HG03432 (cell line): ENCODE measurements around the gene DUSP8.
"Not testable (repeated sequence)": the region's sequence is repeated elsewhere in the genome, so short reads cannot be mapped to it uniquely, and the experiment has no call there.

Experiments
- ATAC-seq: cut with Tn5 transposase; IDR thresholded peaks from one replicate; pipeline ENCODE4 v1.9.1; 2021; ENCODE audit warnings: mild to moderate bottlenecking, moderate library complexity; ENCODE audit not compliant: unreplicated experiment

The DUSP8 gene

GRCh38 chr11:1589996-1590395, 17.9 kb upstream of the DUSP8 start:
- ATAC-seq, result no peak

DNA sequence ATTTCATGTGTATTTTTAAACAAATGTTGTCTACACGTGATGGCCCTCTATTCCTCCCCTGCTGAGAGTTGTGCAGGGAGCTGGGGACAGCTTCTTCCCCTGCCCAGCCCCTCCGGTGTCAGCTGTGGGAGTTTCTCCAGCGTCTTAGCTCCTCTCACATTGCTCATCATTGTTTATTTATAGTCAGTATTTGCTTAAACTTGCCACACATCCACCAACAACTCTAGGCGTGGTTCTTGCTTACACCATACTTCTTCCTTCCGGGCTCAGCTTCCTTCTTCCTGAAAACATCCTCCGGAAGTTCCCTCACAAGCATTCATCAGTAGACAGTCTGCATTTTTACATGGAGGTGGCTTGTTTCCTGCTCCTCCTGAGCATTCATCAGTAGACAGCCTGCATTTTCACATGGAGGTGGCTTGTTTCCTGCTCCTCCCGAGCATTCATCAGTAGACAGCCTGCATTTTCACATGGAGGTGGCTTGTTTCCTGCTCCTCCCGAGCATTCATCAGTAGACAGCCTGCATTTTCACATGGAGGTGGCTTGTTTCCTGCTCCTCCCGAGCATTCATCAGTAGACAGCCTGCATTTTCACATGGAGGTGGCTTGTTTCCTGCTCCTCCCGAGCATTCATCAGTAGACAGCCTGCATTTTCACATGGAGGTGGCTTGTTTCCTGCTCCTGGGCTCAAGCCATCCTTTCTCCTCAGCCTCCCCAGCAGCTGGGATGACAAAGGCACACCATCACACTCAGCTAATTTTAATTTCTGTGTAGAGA, 17.3 kb upstream of the DUSP8 start:
- not testable (repeated sequence) for ATAC-seq

GRCh38 chr11:1586699-1587098, 14.6 kb upstream of the DUSP8 start:
- no peak for ATAC-seq

DNA sequence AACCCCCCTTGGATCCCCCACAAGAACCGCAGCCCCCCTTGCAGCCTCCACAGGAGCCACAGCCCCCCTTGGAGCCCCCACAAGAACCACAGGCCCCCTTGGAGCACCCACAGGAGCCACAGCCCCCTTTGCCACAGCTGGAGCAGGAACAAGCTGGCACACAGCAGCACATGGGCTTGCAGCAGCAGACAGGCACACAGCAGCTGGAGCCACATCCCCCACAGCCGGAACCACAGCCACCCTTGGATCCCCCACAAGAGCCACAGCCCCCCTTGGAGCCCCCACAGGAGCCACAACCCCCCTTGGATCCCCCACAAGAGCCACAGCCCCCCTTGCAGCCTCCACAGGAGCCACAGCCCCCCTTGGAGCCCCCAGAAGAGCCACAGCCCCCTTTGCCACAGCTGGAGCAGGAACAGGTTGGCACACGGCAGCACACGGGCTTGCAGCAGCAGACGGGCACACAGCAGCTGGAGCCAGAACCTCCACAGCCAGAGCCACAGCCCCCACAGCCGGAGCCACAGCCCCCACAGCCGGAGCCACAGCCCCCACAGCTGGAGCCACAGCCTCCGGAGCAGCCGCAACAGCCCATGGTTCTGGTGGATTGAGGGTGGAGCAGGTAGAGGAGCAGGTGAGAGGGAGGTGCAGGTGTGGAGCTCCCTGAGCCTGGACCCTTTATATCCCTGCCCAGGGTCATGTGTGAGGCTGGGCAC, 12.7 kb upstream of the DUSP8 start, which contains the start of gene KRTAP5-1:
KRTAP5-1 (minus strand) TSS at position 623 of the 710 bp plus-strand sequence; CDS start at position 589, 34 bp downstream.
- ATAC-seq, result not testable (repeated sequence)

DNA sequence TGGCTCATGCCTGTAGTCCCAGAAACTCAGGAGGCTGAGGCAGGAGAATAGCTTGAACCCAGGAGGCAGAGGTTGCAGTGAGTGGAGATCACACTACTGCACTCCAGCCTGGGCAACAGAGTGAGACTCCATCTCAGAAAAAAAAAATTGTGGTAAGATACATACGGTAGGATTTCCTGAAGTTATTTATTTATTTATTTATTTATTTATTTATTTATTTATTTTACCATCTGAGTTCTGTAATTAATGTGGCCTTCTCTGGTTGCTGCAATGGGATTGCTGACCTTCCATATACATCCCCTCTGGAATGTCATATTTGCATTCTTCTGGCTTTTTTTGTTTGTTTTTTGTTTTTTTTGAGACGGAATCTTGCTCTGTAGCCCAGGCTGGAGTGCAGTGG, 10.8 kb upstream of the DUSP8 start:
- ATAC-seq, result not testable (repeated sequence)

GRCh38 chr11:1581976-1582375, 9.9 kb upstream of the DUSP8 start:
- no peak for ATAC-seq

DNA sequence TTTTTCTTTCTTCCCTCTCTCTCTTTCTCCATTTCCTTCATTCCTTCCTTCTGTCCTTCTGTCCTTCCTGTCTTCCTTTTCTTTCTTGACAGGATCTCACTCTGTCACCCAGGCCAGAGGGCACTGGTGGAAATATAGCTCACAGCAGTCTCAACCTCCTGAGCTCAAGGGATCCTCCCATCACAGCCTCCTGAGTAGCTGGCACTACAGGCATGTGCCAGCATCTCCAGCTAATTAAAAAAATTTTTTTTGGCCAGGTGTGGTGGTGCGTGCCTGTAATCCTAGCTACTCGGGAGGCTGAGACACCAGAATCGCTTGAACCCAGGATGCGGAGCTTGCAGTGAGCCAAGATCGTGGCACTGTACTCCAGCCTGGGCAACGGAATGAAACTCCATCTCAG, 4.8 kb upstream of the DUSP8 start:
- ATAC-seq, result no peak

GRCh38 chr11:1575756-1576155, 3.7 kb upstream of the DUSP8 start:
- not testable (repeated sequence) for ATAC-seq

DNA sequence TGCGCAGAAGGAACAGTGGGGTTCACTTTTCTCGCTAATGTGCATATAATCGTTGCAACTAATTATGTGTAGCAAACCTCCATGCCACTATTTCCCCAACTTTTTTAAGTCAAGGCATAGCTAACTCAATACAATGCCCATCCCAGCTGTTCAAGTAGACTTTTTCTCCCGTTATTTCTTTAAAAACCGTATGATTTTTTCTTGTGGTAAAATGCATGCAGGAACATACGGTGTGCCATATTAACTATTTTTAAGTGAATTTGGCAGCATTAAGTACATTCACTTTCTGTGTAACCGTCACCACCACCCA, 2.8 kb upstream of the DUSP8 start:
- no peak for ATAC-seq

GRCh38 chr11:1574238-1574932, 2.3 kb upstream of the DUSP8 start:
- peak; percentile 30 for ATAC-seq

DNA sequence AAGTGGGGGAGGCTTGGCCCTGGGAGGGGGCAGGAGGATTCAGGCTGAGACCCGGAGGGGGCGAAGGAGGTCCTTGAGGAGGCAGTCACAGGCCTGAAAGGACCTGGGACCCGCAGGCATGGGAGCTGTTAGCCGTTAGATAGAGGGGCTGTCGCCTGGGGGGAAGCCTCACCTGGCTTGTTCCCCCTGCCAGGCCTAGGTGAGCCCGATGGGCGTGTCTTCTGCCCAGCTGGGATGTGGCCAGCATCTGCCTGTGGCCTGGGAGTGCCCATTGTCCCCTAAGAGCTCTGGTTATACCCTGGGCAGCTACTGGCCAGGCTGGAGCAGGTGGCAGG, 1.8 kb upstream of the DUSP8 start:
- ATAC-seq, result no peak

DNA sequence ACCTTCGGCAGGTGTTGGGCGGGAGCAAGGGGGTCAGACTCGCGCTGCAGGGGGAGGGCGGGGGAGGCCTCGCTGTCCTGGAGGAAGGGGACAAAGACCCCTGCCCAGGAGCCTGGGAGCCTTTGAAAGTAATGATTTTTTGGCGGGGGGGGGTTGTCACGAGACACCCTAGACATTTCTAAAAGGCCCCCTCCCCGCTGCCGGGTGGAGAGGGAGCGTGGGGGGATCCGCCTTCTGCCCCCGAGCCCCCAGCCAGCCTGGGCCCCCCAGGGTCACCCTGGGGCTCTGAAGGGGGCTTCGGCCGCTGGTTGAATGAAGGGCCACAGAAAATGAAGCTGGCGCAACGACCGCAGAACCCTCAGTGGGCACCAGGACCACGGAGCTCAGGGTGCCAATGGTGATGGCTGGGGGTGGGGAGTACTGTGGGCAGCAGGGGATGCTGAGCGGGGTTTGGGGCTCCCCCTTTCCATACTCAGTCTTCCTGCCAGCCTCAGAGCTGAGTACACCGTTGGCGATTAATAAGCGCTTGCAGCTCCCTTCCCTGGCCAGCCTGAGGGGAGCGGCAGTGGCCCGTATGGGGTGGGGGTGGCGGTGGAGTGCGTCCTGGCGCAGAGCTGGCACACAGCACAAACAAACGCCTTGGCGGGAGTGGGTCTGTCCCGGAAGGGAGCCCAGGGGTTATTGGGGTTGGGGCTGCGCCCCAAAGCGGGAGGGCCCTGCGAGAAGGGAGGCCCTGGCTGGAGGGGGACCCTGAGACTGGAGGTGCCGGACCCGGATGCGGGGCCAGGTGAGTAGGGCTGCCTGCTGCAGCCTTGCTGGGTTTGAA, 1.2 kb upstream of the DUSP8 start:
- ATAC-seq, result no peak

- no peak for ATAC-seq
Observed at GRCh38 chr11:1571760-1572196, 293 bp downstream of the DUSP8 start.

DNA sequence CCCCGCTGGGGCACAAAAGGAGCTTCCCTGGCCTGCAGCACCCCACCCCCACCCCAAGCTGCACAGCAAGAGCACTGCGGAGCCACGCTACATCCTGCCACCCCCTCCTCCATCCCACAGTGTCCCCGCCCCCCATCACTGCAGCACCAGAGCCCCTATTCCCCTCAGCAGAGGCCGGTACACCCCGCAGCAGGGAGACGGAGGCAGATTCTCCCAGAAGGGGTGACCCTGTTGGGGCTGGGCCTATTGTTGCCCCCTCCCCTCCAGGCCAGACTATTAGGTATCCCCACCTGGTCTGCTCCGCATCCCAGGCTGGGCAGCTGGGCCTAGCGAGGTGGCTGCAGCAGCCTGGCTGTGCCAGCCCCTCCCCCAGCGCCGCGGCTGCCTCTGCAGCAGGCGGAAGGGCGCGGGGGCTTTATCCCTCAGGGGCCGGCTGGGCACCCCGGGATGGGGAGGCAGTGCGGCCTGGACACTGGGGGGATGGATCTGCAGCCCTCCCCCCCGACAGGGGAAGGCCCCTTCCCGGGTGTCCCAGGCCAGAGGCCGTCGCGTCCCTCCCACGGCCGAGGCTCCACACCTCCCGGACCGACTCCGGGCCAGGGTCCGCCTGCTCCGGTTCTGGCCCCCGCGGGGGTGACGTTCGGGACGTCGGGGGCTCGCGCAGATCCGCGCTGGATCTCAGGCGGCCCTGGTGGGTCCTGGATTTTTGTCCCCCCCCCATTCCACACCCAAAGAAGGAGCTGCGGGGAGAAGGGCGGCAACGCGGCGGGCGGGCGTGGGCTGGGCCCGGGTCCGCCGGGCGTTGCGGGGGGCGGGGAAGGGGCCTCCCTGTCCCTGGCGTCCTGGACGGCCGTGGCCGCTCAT, 943 bp downstream of the DUSP8 start:
- no peak for ATAC-seq

DNA sequence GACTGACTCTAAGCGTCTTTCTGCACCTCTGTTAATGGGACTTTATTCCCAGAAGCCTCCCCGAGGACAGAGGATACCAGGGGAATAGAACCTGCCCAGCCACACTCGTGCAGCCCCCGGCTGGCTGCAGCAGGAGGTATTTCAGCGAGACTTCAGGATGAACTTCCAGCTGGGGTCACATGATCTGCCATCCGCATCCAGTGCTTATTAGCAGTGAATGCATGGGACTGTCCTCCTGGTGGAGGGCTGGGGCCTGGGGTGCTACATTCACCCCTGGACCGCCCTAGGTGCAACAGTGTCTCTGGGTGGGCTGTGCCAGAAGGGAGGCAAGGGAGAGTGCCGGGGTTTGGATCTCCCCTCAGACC, 1.6 kb downstream of the DUSP8 start:
- no peak for ATAC-seq

DNA sequence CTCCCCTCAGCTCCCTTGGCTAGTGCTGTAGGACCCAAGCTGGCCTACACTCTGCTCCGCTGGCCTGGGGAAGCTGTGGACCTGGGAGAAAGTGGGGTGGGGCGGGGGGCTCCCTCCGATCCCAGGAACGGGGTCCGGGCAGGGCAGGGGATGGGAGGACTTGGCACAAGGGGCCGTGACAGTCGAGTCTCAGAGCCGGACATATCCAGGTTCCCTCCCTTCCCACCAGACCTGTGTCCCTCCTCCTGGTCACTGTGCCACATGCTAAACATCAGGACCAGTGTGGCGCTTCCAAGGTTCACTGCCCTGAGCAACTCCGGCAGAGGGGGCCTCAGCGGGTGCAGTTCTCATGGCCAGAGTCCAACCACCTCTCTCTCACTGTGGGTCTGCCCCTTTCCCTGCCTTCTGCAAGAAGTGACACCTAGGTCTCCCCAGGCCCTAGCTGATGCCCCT, 2.0 kb downstream of the DUSP8 start:
- ATAC-seq, result no peak

DNA sequence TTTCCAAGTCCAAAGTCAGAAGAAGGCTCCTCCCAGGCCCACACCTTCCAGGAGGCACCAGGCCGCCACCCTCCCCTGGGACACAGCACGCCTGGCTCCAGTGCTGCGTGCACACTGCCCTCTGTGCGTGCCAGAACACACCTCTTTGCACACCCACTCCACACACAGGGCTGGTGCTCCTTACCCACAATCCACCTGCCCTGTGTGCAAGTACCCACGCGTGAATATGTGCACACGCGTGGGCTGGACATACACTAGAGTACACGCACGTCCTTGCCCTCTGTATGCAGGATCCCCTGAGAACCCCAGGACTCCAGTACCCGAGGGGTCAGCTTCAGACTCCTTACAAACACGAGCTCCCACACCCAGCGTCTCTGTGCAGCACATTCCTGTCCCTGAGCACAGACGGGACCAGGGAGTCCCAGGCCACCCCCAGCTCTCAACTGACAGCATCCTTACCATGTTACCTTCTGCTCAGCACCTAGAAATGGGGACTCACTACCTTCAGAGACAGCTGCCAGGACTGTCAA, 2.8 kb downstream of the DUSP8 start:
- ATAC-seq, result no peak

DNA sequence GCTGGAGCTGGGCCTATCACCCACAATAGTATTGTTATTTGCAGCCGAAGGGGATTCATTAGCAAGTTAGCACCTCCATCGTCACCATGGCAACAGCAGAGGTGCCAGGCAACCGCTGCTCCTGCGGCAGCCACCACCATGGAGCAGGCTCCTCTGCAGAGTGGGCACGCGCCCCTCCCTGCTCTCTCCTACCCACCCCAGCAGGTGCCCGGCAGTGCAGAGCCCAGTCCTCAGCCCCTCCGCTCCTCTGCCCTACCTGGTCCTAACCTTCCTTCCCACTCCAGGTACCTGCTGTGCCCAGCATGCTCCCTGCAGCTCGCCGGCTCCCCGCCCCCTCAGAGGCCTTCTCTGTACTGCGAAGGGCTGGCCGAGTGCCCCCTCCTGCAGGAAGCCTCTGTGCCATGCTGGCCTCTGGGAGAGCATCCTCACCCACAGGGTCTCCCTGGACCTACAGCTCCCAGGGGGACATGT, 3.6 kb downstream of the DUSP8 start:
- ATAC-seq, result no peak

DNA sequence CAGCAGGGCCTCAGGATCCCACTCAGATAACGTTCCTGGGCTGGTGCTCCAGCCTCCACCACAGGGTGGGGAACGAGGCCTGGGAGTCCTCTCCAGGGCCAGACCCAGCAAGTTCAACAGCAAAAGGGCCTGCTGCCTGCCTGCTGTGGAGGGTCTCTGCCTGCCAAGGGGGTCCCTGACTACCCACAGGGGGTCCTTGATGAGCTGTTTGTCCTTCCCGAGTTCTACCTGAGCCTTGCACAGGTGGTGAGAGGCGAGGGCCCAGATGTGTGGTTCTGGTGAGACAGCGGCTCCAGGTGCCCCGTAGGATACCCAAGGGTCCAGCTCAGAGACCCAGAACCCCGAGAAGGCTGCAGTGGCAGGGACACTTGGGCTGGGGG, 4.4 kb downstream of the DUSP8 start:
- ATAC-seq, result no peak
